CD14-positive monocyte (primary cell): ENCODE measurements around the gene BSN. TPM values are rescaled to one million over a fixed set of nuclear protein-coding genes. Genes with fewer than 3 reads are reported as not detected.

Source experiments
- DNase-seq, 3 donors: peaks; one replicate each; pipeline ENCODE4 v3.0.0-alpha.2; 2011 to 2022
- H2AFZ ChIP-seq: 2 replicates; pipeline ENCODE4 v1.6.0; 2012; ENCODE audit warnings: mild to moderate bottlenecking, low read depth, low read length, inconsistent platforms; ENCODE audit not compliant: insufficient read depth, poor library complexity, severe bottlenecking
- H3K27ac ChIP-seq, 2 donors: 1 replicate in 1 of 2; 2 replicates in 1 of 2; pipeline ENCODE4 v1.5.1; 2012 to 2013; ENCODE audit warnings: low read length in 2 of 2, control low read depth in 1 of 2, inconsistent platforms in 1 of 2, low read depth in 1 of 2, mild to moderate bottlenecking in 1 of 2
- H3K27me3 ChIP-seq, 2 donors: one replicate each; pipeline versions ENCODE4 v1.6.0 to v1.6.1; 2011 to 2013; ENCODE audit warnings: low read length in 2 of 2; ENCODE audit not compliant: control insufficient read depth in 2 of 2, insufficient read depth in 2 of 2
- H3K36me3 ChIP-seq, 2 donors: replicated peaks in 1 of 2; 1 replicate in 1 of 2; 2 replicates in 1 of 2; pipeline versions ENCODE4 v1.5.1 to v1.6.1; 2012 to 2013; ENCODE audit warnings: low read length in 2 of 2, control low read depth in 1 of 2, inconsistent platforms in 1 of 2, mild to moderate bottlenecking in 1 of 2; ENCODE audit not compliant: insufficient read depth in 2 of 2, control insufficient read depth in 1 of 2
- H3K4me1 ChIP-seq, 2 donors: 1 replicate in 1 of 2; 2 replicates in 1 of 2; pipeline versions ENCODE4 v1.5.1 to v1.6.1; 2012 to 2013; ENCODE audit warnings: low read length in 2 of 2, control low read depth in 1 of 2, inconsistent platforms in 1 of 2, mild to moderate bottlenecking in 1 of 2, moderate library complexity in 1 of 2; ENCODE audit not compliant: insufficient read depth in 2 of 2, control insufficient read depth in 1 of 2
- H3K4me2 ChIP-seq: replicated peaks from 2 replicates; pipeline ENCODE3; 2012; ENCODE audit warnings: low read length, moderate library complexity, mild to moderate bottlenecking; ENCODE audit not compliant: poor library complexity, severe bottlenecking; ENCODE audit errors: extremely low read depth
- H3K4me3 ChIP-seq, 3 experiments: fragments of 200-600 bp in 1 of 3; sonication (generic) in 1 of 3; replicated peaks in 1 of 3; 1 replicate in 2 of 3; 2 replicates in 1 of 3; pipeline ENCODE4 v1.5.1; 2011 to 2013; ENCODE audit warnings: low read length in 3 of 3, mild to moderate bottlenecking in 3 of 3, control low read depth in 2 of 3, low read depth in 2 of 3, inconsistent platforms in 1 of 3, moderate library complexity in 1 of 3
- H3K79me2 ChIP-seq: 2 replicates; pipeline ENCODE4 v1.6.0; 2012; ENCODE audit warnings: mild to moderate bottlenecking, control low read depth, inconsistent platforms, low read length, moderate library complexity; ENCODE audit not compliant: insufficient read depth
- H3K9ac ChIP-seq: 2 replicates; pipeline ENCODE4 v1.6.0; 2017; ENCODE audit warnings: low read length, mild to moderate bottlenecking; ENCODE audit not compliant: insufficient read depth, poor library complexity, severe bottlenecking
- H3K9me3 ChIP-seq, 2 donors: replicated peaks in 1 of 2; 1 replicate in 1 of 2; 2 replicates in 1 of 2; pipeline versions ENCODE4 v1.5.1 to v1.6.1; 2012 to 2013; ENCODE audit warnings: low read length in 2 of 2, control low read depth in 1 of 2; ENCODE audit not compliant: control insufficient read depth in 1 of 2, insufficient read depth in 1 of 2
- H4K20me1 ChIP-seq: 2 replicates; pipeline ENCODE4 v1.6.0; 2012; ENCODE audit warnings: mild to moderate bottlenecking, low read length, control low read depth, moderate library complexity; ENCODE audit not compliant: insufficient read depth
- H3K27ac Mint-ChIP-seq, 7 donors: one replicate each; pipeline ENCODE4 v1.8.0; 2020; ENCODE audit warnings: mild to moderate bottlenecking in 7 of 7, mixed read lengths in 7 of 7, moderate library complexity in 6 of 7, inconsistent platforms in 2 of 7
- H3K27me3 Mint-ChIP-seq, 3 donors: one replicate each; pipeline ENCODE4 v1.8.0; 2021 to 2022; ENCODE audit warnings: low read depth in 3 of 3, mild to moderate bottlenecking in 3 of 3, mixed read lengths in 3 of 3, moderate library complexity in 3 of 3, inconsistent platforms in 1 of 3
- H3K36me3 Mint-ChIP-seq, 2 donors: one replicate each; pipeline ENCODE4 v1.8.0; 2020; ENCODE audit warnings: mixed read lengths in 2 of 2, inconsistent platforms in 1 of 2, mild to moderate bottlenecking in 1 of 2
- H3K4me1 Mint-ChIP-seq: one replicate; pipeline ENCODE4 v1.8.0; 2020; ENCODE audit warnings: mild to moderate bottlenecking, mixed read lengths
- H3K4me3 Mint-ChIP-seq, 2 donors: one replicate each; pipeline ENCODE4 v1.8.0; 2020; ENCODE audit warnings: mild to moderate bottlenecking in 2 of 2, mixed read lengths in 2 of 2, moderate library complexity in 1 of 2
- H3K9me3 Mint-ChIP-seq, 7 donors: one replicate each; pipeline ENCODE4 v1.8.0; 2020 to 2022; ENCODE audit warnings: mixed read lengths in 7 of 7, mild to moderate bottlenecking in 6 of 7, moderate library complexity in 6 of 7, inconsistent platforms in 2 of 7
- CTCF ChIP-seq: fragments of 200-600 bp; IDR thresholded peaks from one replicate; pipeline ENCODE4 v1.8.0; 2022; ENCODE audit warnings: antibody characterized with exemption, mild to moderate bottlenecking
- WGBS: methylation state at CpG from one replicate; pipeline ENCODE4 v1.1.5; 2013; ENCODE audit warnings: missing lambda C conversion rate; ENCODE audit not compliant: insufficient coverage; 5-methylcytosine and 5-hydroxymethylcytosine counted together
- intact Hi-C, 2 donors: fragments of 100-400 bp; cut with micrococcal nuclease; formaldehyde crosslinking; loops; one replicate each; pipeline versions ENCODE4 v1.15.0 to v1.15.1; 2023
- polyA plus RNA-seq, 3 donors: library from polyadenylated mRNA; depleted of rRNA in 1 of 3; unstranded in 2 of 3; stranded (reverse) in 1 of 3; fragments of 300-500 nt in 2 of 3; fragments of >200 nt in 1 of 3; fragmentation: Illumina TruSeq in 2 of 3; gene quantifications; 1 replicate in 2 of 3; 2 replicates in 1 of 3; pipeline ENCODE4 v1.2.3, GENCODE V29; 2012 to 2021

The BSN gene
- polyA plus RNA-seq, 3 donors = not detected

DNA sequence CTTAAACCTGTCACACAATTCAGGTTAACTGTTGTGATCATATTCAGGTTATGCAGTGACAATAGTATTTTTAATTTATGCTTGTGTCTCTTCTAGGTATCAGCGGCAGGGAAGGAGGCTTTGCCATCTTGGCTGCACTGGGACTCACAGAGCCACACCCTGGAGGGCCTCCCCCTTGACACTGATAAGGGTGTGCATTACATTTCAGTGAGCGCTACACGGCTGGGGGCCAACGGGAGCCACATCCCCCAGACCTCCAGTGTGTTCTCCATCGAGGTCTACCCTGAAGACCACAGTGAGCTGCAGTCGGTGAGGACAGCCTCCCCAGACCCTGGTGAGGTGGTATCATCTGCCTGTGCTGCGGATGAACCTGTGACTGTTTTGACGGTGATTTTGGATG lies 23.6 kb upstream of the BSN start:
- peaks cover 39 to 42% of the 10 kb centered on the region in 2 donors for H3K36me3 Mint-ChIP-seq
- H3K36me3 ChIP-seq = peaks cover 27 to 35% of the 10 kb centered on the region in 2 donors
- H3K9me3 Mint-ChIP-seq = peaks cover 0 to 2% (median 0%) of the 10 kb centered on the region in 7 donors
- H3K27me3 Mint-ChIP-seq = no peaks in the 10 kb centered on the region
- no peak overlapping the region for H3K4me3 Mint-ChIP-seq
- no peak overlapping the region for H2AFZ ChIP-seq
- H3K4me1 Mint-ChIP-seq = no peaks in the 10 kb centered on the region
- H3K27ac Mint-ChIP-seq = no peak overlapping the region
- intact Hi-C loops = no loop called here
- H3K9me3 ChIP-seq = no peaks in the 10 kb centered on the region
- TF ChIP-seq CTCF = no peak
- no peak overlapping the region for H3K4me3 ChIP-seq
- no peak overlapping the region for H3K4me2 ChIP-seq
- WGBS = 98% methylated on average over 8 of the region's 8 CpGs
- H3K9ac ChIP-seq = no peak overlapping the region
- H3K4me1 ChIP-seq = no peaks in the 10 kb centered on the region
- no peaks in the 10 kb centered on the region for H3K79me2 ChIP-seq
- no peaks in the 10 kb centered on the region for H3K27me3 ChIP-seq
- no peak overlapping the region for H3K27ac ChIP-seq
- no peak for DNase-seq
- H4K20me1 ChIP-seq = peaks cover 12% of the 10 kb centered on the region

GRCh38 chr3:49531218-49531617 lies 23.1 kb upstream of the BSN start:
- Histone ChIP-seq H3K9ac (no peak overlapping the region), H2AFZ (no peak overlapping the region), H4K20me1 (peaks cover 12% of the 10 kb centered on the region), H3K79me2 (no peaks in the 10 kb centered on the region), H3K36me3 (peaks cover 27 to 35% of the 10 kb centered on the region in 2 donors), H3K4me3 (no peak overlapping the region), H3K4me2 (no peak overlapping the region), H3K27ac (no peak overlapping the region), H3K4me1 (no peaks in the 10 kb centered on the region), H3K9me3 (no peaks in the 10 kb centered on the region), H3K27me3 (no peaks in the 10 kb centered on the region)
- peaks cover 39 to 42% of the 10 kb centered on the region in 2 donors for H3K36me3 Mint-ChIP-seq
- intact Hi-C loops = no loop called here
- peaks cover 0 to 2% (median 0%) of the 10 kb centered on the region in 7 donors for H3K9me3 Mint-ChIP-seq
- H3K4me3 Mint-ChIP-seq = no peak overlapping the region
- no peaks in the 10 kb centered on the region for H3K4me1 Mint-ChIP-seq
- TF ChIP-seq CTCF = no peak
- WGBS = 96% methylated on average over 10 of the region's 10 CpGs
- no peaks in the 10 kb centered on the region for H3K27me3 Mint-ChIP-seq
- H3K27ac Mint-ChIP-seq = peak overlapping the region in 1 of 7 donors; percentile 51
- DNase-seq = no peak
